CD4-positive, CD25-positive, alpha-beta regulatory T cell (primary cell): ENCODE data around the gene KCNMA1. TPM values are rescaled to one million over a fixed set of nuclear protein-coding genes. Genes with fewer than 3 reads are reported as not detected.

Experiments used
- ATAC-seq, 2 donors: fragments of 150-1000 bp; cut with Tn5 transposase; one replicate each; pipeline ENCODE4 v1.10.0; 2021; ENCODE audit warnings: low read depth in 2 of 2, moderate number of reproducible peaks in 2 of 2, moderate library complexity in 1 of 2
- DNase-seq, 3 donors: peaks; one replicate each; pipeline versions ENCODE4 v3.0.0 to v3.0.0-alpha.2; 2012 to 2022; ENCODE audit warnings: mixed read lengths in 1 of 3
- H3K27ac ChIP-seq: one replicate; pipeline ENCODE4 v1.7.0; 2013; ENCODE audit warnings: mild to moderate bottlenecking, low read length; ENCODE audit not compliant: insufficient read depth, poor library complexity, severe bottlenecking
- H3K27me3 ChIP-seq: one replicate; pipeline ENCODE4 v1.7.0; 2013; ENCODE audit warnings: low read length; ENCODE audit not compliant: control insufficient read depth, insufficient read depth
- H3K36me3 ChIP-seq: one replicate; pipeline ENCODE4 v1.7.0; 2013; ENCODE audit warnings: mild to moderate bottlenecking, low read length, moderate library complexity; ENCODE audit not compliant: control insufficient read depth, insufficient read depth
- H3K4me1 ChIP-seq: 2 replicates; pipeline ENCODE4 v1.7.0; 2013; ENCODE audit warnings: mild to moderate bottlenecking, low read length; ENCODE audit not compliant: insufficient read depth, control insufficient read depth, poor library complexity, severe bottlenecking
- H3K4me3 ChIP-seq: one replicate; pipeline ENCODE4 v1.7.0; 2013; ENCODE audit warnings: low read depth, mild to moderate bottlenecking, low read length, moderate library complexity
- H3K9me3 ChIP-seq, 2 experiments: 1 replicate in 1 of 2; 2 replicates in 1 of 2; pipeline ENCODE4 v1.7.0; 2013; ENCODE audit warnings: low read length in 2 of 2, mild to moderate bottlenecking in 1 of 2, moderate library complexity in 1 of 2; ENCODE audit not compliant: control insufficient read depth in 2 of 2
- H3K27ac Mint-ChIP-seq, 3 donors: one replicate each; pipeline ENCODE4 v1.8.0; 2020 to 2022; ENCODE audit warnings: mild to moderate bottlenecking in 3 of 3, mixed read lengths in 3 of 3, moderate library complexity in 2 of 3
- H3K27me3 Mint-ChIP-seq: one replicate; pipeline ENCODE4 v1.8.0; 2022; ENCODE audit warnings: mild to moderate bottlenecking, mixed read lengths
- H3K36me3 Mint-ChIP-seq: one replicate; pipeline ENCODE4 v1.8.0; 2020; ENCODE audit warnings: mixed read lengths
- H3K4me1 Mint-ChIP-seq, 4 donors: one replicate each; pipeline ENCODE4 v1.8.0; 2020 to 2022; ENCODE audit warnings: mixed read lengths in 4 of 4, mild to moderate bottlenecking in 1 of 4
- H3K4me3 Mint-ChIP-seq, 4 donors: one replicate each; pipeline ENCODE4 v1.8.0; 2020 to 2022; ENCODE audit warnings: mild to moderate bottlenecking in 4 of 4, mixed read lengths in 4 of 4, moderate library complexity in 3 of 4
- H3K9me3 Mint-ChIP-seq, 7 donors: one replicate each; pipeline ENCODE4 v1.8.0; 2020 to 2022; ENCODE audit warnings: mixed read lengths in 7 of 7, mild to moderate bottlenecking in 3 of 7, moderate library complexity in 2 of 7
- polyA plus RNA-seq, 4 donors: library from polyadenylated mRNA; unstranded; fragments of 300-500 nt; fragmentation: Illumina TruSeq; gene quantifications; one replicate each; pipeline ENCODE4 v1.2.3, GENCODE V29; 2021
- total RNA-seq: library from RNA; stranded (reverse); gene quantifications from one replicate; pipeline ENCODE4 v1.2.3, GENCODE V29; 2022

Gene KCNMA1
- total and polyA plus RNA-seq, 5 donors from 2014 or later = not detected

- H3K4me1 Mint-ChIP-seq = no peaks in the 10 kb centered on the region
- Histone ChIP-seq H3K36me3 (no peaks in the 10 kb centered on the region), H3K4me1 (no peaks in the 10 kb centered on the region), H3K4me3 (no peak overlapping the region), H3K27ac (no peak overlapping the region), H3K9me3 (no peaks in the 10 kb centered on the region), H3K27me3 (no peaks in the 10 kb centered on the region)
- no peak overlapping the region for H3K4me3 Mint-ChIP-seq
- H3K27ac Mint-ChIP-seq = no peak overlapping the region
- peaks cover 9% of the 10 kb centered on the region for H3K27me3 Mint-ChIP-seq
- no peaks in the 10 kb centered on the region for H3K36me3 Mint-ChIP-seq
- DNase-seq (no peak), ATAC-seq (no peak)
- H3K9me3 Mint-ChIP-seq = peaks cover 0 to 2% (median 0%) of the 10 kb centered on the region in 7 donors
These were observed 8.5 kb downstream of the KCNMA1 start for GRCh38 chr10:77628906-77629730.

- Histone ChIP-seq H3K27ac (no peak overlapping the region), H3K9me3 (no peaks in the 10 kb centered on the region), H3K4me3 (no peak overlapping the region), H3K4me1 (no peaks in the 10 kb centered on the region), H3K36me3 (no peaks in the 10 kb centered on the region), H3K27me3 (no peaks in the 10 kb centered on the region)
- H3K9me3 Mint-ChIP-seq = peaks cover 0 to 3% (median 0%) of the 10 kb centered on the region in 7 donors
- no peaks in the 10 kb centered on the region for H3K36me3 Mint-ChIP-seq
- H3K27ac Mint-ChIP-seq = no peak overlapping the region
- no peak overlapping the region for H3K4me3 Mint-ChIP-seq
- no peaks in the 10 kb centered on the region for H3K4me1 Mint-ChIP-seq
- ATAC-seq (no peak), DNase-seq (no peak)
- H3K27me3 Mint-ChIP-seq = peaks cover 5% of the 10 kb centered on the region
These were observed 11.2 kb downstream of the KCNMA1 start for GRCh38 chr10:77626266-77626935.

GRCh38 chr10:77625379-77625778 is 12.2 kb downstream of the KCNMA1 start:
- Mint-ChIP-seq H3K36me3 (no peaks in the 10 kb centered on the region), H3K27ac (no peak overlapping the region), H3K4me3 (no peak overlapping the region), H3K27me3 (peaks cover 4% of the 10 kb centered on the region), H3K9me3 (peaks cover 0 to 4% (median 0%) of the 10 kb centered on the region in 7 donors), H3K4me1 (no peaks in the 10 kb centered on the region)
- no peak for ATAC-seq
- Histone ChIP-seq H3K9me3 (no peaks in the 10 kb centered on the region), H3K36me3 (no peaks in the 10 kb centered on the region), H3K27me3 (no peaks in the 10 kb centered on the region), H3K27ac (no peak overlapping the region), H3K4me3 (no peak overlapping the region), H3K4me1 (no peaks in the 10 kb centered on the region)
- no peak for DNase-seq

- Histone ChIP-seq H3K27me3 (no peaks in the 10 kb centered on the region), H3K36me3 (no peaks in the 10 kb centered on the region), H3K9me3 (no peaks in the 10 kb centered on the region), H3K27ac (no peak overlapping the region), H3K4me3 (no peak overlapping the region), H3K4me1 (no peaks in the 10 kb centered on the region)
- Mint-ChIP-seq H3K9me3 (peaks cover 0 to 4% (median 0%) of the 10 kb centered on the region in 7 donors), H3K27ac (no peak overlapping the region), H3K4me1 (no peaks in the 10 kb centered on the region), H3K4me3 (no peak overlapping the region), H3K36me3 (no peaks in the 10 kb centered on the region), H3K27me3 (peaks cover 4% of the 10 kb centered on the region)
- ATAC-seq (no peak), DNase-seq (no peak)
These were observed 14.7 kb downstream of the KCNMA1 start for GRCh38 chr10:77622889-77623291.

- DNase-seq (no peak), ATAC-seq (no peak)
- Histone ChIP-seq H3K9me3 (no peaks in the 10 kb centered on the region), H3K4me3 (no peak overlapping the region), H3K27ac (no peak overlapping the region), H3K4me1 (no peaks in the 10 kb centered on the region), H3K36me3 (no peaks in the 10 kb centered on the region), H3K27me3 (no peaks in the 10 kb centered on the region)
- Mint-ChIP-seq H3K9me3 (peaks cover 0 to 2% (median 0%) of the 10 kb centered on the region in 7 donors), H3K4me3 (no peak overlapping the region), H3K4me1 (no peaks in the 10 kb centered on the region), H3K27ac (no peak overlapping the region), H3K27me3 (peaks cover 4% of the 10 kb centered on the region), H3K36me3 (no peaks in the 10 kb centered on the region)
These were observed 16.9 kb downstream of the KCNMA1 start for GRCh38 chr10:77620731-77621130.

- Histone ChIP-seq H3K4me1 (no peaks in the 10 kb centered on the region), H3K27ac (no peak overlapping the region), H3K4me3 (no peak overlapping the region), H3K9me3 (no peaks in the 10 kb centered on the region), H3K27me3 (no peaks in the 10 kb centered on the region), H3K36me3 (no peaks in the 10 kb centered on the region)
- H3K27me3 Mint-ChIP-seq = peaks cover 4% of the 10 kb centered on the region
- H3K4me3 Mint-ChIP-seq = no peak overlapping the region
- H3K9me3 Mint-ChIP-seq = peaks cover 0 to 2% (median 0%) of the 10 kb centered on the region in 7 donors
- no peaks in the 10 kb centered on the region for H3K4me1 Mint-ChIP-seq
- H3K27ac Mint-ChIP-seq = no peak overlapping the region
- DNase-seq (no peak), ATAC-seq (no peak)
- no peaks in the 10 kb centered on the region for H3K36me3 Mint-ChIP-seq
These were observed 17.5 kb downstream of the KCNMA1 start for GRCh38 chr10:77619964-77620703.

GRCh38 chr10:77618117-77618516 is 19.5 kb downstream of the KCNMA1 start:
- Mint-ChIP-seq H3K4me3 (no peak overlapping the region), H3K9me3 (peaks cover 0 to 2% (median 0%) of the 10 kb centered on the region in 7 donors), H3K27ac (no peak overlapping the region), H3K27me3 (peaks cover 4% of the 10 kb centered on the region), H3K4me1 (no peaks in the 10 kb centered on the region), H3K36me3 (no peaks in the 10 kb centered on the region)
- Histone ChIP-seq H3K9me3 (no peaks in the 10 kb centered on the region), H3K27ac (no peak overlapping the region), H3K4me3 (no peak overlapping the region), H3K27me3 (no peaks in the 10 kb centered on the region), H3K4me1 (no peaks in the 10 kb centered on the region), H3K36me3 (no peaks in the 10 kb centered on the region)
- DNase-seq (no peak), ATAC-seq (no peak)
